GM18498 (cell line): ENCODE measurements around the gene AUNIP.
A peak's percentile ranks its signal among the peaks of the same experiment; 100 is the strongest.

Source experiments
- ATAC-seq: cut with Tn5 transposase; IDR thresholded peaks from one replicate; pipeline ENCODE4 v1.9.1; 2021; ENCODE audit warnings: mild to moderate bottlenecking, moderate library complexity; ENCODE audit not compliant: unreplicated experiment

The AUNIP gene

DNA sequence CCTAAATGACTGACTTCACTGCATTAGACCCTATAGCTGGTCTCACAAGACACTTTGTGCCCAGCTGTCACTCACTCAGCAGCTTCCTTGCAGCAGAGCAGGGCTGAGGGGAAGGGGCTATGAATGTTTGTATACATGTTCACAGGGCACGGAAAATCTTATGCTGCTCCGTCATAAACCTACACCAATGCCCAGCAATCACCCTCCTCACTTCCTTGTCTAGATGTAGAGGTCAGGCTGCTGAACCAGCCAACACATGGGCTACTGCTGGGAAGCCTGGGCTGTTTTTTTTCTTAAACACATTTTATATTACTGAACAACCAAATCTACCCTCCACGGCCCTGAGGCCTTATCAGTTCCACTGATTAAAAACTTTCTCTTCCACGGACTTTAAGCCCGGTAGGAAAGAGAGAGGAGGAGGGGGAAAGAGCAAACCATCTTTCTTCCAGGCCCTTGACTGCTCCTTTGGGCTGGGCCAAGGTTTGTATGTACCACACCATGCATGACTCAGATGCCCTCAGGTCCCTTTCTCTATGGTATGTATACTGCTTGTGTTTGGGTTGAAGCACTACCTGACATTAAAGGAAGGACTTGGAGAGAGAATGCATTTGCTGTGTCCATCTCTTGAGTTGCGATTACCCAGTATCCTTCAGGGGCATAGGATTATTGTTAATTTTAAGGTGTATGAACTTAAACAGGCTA, 26.8 kb downstream of the AUNIP start:
- ATAC-seq = no peak

DNA sequence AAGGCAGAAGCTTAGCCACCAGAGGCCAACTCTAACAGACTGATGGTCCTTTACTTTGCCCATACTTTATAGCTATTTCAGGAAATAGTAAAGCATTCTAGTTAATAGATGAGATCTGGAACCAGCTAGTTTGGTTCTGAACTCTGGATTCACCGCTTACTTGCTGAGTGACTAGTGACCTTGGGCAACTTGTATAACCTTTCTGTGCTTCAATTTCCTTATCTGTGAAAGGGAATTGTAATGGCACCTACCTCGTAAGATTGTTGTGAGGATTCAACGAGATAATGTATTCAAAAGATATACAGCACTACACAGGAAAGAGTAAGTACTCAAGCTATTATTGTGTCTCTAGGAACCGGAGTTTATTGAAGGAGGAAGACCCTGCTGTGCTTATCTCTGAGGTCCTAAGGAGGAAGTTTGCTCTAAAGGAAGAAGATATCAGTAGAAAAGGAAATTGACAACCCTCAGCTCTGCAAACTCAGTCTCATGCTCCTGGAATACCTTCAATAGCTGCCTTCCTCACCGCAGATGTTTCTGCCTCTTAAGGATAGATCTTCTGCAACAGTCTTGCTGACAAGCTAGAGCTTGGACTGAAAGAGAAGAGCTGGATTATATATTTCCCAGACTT, 27.6 kb downstream of the AUNIP start:
- no peak for ATAC-seq

DNA sequence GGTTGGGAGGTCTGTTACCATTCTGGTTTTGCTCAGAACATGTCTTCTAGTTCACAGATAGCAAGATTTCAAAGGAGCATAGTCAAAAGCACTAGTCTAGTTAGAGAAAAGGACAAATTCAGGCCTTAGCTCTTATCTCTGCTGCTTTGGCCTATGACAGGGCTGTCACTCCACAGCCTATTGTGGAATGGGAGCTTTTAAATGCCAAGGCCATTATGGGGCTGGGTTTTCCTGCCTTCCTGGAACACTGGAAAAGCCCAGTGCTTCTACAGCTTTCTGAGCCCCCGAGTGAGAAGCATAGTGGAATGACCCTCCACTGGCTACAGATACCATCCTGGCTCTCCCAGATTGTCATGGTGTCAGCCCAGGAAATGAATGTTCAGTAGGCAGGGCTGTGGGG, 30.2 kb downstream of the AUNIP start:
- no peak for ATAC-seq

DNA sequence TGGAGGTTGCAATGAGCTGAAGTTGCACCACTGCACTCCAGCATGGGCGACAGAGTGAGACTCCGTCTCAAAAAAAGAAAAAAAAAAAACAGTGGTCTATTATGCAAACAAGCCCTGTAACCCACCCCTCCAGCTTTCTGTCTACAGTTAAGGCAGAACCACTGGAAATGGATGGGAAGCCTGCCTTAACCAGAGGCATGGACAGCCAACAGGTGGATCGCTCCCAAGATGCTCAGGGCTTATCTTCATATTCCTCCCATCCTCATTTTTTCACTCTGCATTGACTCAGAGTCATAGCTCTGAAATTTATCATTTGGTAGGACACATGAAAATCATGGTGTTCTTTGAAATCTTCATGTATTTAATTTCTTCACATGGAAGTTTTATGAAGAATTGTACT, 30.8 kb downstream of the AUNIP start:
- ATAC-seq = no peak

DNA sequence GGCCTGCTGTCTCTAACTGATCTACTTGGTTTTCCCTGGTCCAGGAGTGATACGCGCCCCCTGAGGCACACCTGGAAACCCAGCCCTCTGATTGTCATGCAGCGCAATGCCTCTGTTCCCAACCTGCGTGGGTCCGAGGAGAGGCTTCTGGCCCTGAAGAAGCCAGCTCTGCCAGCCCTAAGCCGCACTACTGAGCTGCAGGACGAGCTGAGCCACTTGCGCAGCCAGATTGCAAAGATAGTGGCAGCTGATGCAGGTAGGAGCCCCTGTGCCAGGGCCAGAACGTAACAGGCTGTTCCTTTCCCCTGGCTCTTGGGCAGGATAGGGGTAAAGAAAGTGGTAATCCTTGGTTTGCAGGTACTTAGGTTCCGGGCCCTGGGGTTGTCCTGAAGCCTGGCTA, 32.7 kb downstream of the AUNIP start:
- ATAC-seq = no peak

DNA sequence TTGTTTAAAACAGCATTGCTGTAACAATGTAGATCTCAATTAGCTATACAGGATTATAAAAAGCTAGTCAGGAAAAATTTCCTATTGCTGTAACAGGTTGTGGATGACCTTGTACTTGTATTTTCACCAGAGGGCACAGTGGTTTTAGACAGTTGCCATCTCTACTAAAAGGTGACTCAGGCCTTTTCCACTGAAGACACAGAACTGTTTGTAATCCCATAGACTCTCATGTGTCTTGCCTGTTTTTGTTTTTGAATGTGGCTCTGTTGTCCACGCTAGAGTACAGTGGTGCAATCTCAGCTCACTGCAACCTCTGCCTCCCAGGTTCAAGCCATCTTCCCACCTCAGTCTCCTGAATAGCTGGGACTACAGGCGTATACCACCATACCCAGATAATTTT, 33.7 kb downstream of the AUNIP start:
- no peak for ATAC-seq

DNA sequence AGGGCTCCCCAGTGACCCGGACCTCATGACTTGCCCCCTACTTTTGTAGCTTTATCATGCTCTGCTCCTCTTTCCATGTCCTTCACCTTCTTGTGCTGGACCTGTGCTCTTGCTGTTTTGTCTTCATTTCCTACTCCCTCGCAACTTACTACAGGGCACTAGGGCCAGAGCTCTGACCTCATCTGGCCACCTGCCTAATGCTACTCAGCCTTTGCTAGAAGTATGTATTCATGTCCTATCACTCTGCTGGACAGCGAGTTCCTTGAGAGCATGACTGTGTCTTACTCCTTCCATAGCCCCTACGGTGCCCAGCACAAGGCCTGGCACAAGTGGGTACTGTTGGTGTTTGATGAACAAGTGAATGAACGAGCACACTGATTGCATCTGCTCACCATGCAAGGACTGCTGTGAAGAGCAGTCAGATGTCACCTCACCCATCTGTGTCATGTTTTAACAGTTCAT, 37.6 kb downstream of the AUNIP start:
- ATAC-seq = no peak

DNA sequence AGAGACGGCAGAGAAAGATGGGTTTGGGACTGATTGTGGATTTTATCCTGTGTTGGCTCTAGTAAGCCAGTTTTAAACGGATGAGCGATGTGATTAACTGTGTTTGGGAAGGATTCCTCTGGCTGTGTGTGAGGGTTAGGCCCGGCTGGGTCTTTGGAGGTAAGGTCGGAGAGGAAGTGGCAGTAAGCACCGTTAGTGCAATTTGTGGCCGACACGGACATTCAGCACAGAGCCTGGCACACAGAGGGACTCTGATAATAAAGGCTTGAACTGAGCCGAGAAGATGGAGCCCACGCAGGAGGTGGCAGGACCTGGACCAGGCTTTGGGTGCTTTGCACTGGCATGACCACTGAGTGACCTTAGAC, 38.2 kb downstream of the AUNIP start:
- no peak for ATAC-seq

DNA sequence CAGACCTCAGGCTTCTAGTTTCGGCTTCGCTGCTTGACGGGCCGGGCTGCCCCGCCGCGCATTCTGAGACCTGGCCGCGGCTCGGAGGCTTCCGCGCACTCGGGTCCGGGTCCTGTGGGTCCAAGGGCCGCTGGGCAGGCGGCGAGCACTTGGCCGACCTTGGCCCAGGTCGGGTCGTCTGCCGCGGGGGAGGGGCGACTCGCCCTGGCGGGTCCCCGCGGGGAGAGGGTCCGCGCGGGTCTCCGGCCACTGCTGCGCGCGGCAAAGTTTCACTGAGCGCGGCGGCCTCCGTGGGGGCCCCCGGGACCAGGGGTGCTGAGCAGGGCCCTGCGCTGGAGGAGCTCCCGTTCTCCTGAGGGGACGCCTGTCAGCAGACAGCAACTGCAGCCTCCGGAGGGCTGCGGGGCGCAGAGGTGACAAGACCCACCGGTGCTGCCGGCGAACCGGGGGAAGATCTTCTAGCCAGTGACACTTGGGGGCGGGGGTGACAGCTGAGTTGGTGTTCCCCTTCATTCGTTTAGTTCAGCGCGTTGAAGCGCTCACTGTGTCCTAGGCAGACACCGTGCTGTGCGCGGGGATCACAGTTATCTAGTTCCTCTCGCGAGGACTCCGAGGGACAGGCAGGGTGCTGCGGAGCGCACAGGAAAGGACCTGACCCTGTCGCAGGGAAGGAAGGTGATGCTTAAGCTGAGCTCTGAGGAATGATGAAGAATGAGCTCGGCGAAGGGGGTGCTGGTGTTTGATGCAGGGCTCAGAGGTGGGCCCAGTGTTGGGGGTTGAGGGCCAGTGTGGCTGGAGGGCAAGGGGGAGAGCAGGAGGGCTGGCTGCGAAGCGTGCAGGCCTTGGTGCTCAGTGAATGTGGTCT, 38.8 kb downstream of the AUNIP start:
- peak; percentile 55 for ATAC-seq

DNA sequence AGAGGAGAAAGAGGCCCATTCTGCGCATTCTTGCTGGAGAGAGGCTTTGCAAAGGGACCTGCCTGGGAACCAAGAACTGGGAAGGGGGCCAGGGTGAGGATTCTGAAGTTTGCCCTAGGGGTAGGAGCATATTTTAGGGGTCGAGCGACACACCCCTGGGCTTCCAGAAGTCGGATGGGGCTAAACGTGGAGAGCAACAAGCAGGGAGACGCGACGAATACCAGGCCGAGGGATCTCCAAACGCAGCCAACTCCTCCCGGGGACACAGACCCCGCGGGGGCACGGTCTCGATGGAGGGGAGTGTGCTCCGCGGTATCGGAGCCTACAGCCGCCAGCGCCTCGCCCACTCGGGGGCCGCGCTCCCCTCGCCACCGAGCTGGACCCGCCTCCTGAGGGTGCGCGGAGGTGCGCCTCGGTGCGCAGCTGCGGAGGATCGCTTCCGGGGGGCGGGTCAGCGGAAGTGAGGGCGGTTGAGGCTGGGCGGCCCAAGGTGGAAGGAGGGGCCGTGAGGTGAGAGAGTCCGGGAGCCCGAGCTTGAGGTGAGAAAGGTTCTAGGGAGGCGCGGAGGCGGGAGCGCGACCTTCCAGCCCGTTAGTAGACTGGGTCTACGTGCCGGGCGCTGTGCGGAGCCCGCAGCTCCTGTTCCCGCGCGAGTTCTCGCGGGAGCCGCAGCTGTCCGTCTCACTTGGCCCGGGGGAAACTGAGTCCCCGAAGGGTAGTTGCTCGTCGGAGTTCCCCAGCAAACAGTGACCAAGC, 39.6 kb downstream of the AUNIP start, which contains the start of gene MTFR1L:
Gene MTFR1L, plus strand, starts transcription at position 464 of the 756 bp plus-strand sequence. CDS start 3,151 bp downstream, outside the sequence.
- ATAC-seq = peak; percentile 84

DNA sequence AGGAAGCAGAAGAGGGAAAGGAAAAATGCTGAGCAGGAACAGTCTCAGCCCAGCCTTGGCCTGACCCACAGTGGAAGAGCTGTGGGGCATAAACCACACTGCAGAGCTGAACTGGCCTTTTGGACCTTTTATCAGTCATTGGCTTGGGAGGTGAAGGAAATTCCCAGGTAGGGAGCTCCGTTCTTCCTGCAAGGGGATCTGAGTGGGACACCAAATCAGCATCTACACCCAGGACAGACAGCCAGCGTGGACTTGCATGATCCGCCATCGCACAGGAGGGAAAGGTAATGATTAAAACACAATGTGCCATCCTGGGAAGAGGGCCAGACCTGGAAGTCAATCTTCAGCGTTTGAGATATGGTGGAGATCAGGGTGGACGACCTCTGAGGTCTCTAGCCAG, 40.7 kb downstream of the AUNIP start:
- ATAC-seq = no peak

DNA sequence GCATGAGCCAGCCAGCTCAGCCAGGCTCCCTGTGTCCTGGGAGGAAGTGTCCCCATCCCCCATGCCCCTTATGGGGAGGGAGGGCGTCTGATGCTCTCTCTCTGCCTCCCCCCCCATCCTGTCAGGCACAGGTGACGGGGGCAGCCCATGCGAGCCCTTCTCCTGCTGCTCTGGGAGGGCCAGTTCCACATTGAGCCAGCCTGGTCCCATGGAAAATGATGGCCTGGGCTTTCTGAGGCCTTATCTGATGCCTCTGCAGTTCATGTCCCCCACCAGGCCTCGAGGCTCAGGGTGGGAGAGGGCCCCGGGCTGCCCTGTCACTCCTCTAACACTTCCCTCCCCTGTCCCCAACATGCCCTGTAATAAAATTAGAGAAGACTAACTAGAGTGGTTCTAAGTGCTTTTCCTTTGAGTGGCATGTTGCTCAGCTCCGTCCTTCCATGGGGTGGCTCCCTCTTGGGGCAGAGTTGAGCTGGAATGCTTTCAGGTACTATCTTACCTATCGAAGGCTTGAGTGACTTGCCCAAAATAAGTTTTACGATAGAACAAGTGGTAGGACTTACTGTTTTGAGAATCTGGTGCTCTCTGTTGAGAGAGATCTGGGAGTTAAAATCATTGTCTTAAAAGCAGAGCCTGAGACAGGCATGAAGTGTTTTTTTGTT, 41.3 kb downstream of the AUNIP start:
- ATAC-seq = no peak

DNA sequence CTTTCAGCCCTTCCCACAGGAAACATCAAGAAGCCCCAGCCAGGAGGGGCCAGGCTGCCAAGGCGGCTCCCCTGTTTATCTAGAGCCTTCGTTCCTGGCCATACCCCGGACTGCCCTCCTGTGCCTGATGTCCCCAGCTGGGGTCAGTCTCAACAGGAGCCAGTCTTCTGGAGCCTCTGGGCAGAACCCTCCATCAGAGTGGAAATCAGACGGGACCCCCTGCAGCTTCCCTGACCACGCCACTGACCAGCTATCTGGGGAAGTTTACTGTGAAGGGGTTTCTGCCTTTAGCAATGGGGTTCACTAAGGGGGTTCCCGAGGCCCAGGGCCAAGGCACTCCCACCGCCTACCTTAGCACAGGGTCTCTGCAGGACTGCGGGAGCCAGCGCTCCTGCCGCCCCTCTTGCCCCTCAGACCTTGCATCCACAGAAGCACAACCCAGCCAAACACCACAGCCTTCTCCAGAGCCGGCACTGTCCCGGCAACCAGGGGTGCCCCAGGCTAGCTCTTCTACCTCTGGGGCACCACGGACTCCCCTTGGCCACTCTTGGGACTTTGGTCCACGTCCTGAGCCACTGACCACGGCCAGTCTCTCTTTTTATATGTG, 43.0 kb downstream of the AUNIP start:
- no peak for ATAC-seq

DNA sequence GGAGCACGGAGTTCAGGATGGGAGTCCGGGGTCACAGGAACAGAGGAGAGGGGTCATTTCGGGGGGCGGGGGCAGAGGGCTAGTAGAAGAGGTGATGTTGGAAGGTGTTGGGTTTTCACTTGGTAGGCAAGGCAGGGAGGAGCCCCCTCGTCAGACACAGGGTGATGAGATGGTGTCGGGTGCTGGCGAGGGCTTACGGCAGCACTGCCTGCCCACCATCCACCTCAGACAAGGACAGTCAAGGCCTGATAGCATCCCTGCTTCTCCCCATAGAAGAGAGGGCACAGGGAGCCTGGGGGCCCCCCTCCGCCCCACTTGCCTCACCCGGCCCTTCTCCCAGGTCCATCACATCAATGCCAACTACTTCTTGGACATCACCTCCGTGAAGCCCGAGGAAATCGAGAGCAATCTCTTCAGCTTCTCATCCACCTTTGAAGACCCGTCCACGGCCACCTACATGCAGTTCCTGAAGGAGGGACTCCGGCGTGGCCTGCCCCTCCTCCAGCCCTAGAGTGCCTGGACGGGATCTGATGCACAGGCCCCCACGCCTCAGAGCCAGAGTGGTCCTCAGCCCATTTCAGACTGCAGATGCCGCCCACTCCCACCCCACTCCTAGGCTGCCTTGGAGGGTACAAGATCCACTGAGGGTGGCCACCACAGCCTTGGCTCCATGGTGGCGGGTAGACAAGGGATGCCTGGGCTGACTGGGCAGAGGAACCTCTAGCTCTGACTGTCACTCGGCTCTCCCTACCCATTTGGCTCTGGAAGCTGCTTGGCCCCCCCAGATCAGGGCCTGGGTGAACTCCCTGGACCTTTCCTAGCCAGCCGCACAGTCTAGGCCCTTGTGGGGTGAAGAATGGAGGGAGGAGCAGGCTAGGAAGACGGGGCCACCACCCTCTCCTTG, 43.8 kb downstream of the AUNIP start:
- no peak for ATAC-seq

DNA sequence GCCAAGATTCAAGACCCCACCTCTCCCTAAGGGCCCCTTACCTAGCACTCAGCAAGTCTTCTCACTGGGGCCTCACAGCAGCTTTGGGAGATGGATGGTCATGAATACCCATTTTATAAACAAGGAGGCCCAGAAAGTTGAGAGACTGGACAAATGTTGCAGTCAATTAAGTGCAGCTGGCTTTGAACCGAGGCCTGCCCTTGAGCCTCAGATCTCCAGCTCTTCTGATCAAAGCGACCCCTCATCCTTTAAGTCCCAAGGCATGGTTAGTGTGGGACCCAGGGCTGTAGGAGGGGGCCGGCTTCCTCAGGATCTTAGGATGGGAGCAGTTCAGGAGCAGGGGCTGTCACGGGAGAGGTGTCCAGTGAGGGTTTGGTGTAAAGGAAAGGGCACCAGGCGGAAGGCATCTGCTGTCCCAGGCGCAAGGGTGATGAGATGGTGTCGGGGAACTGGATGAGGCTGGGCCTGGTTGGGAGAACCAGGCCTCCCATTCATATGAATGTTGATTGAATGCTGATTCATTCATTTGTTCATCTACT, 44.6 kb downstream of the AUNIP start:
- no peak for ATAC-seq

DNA sequence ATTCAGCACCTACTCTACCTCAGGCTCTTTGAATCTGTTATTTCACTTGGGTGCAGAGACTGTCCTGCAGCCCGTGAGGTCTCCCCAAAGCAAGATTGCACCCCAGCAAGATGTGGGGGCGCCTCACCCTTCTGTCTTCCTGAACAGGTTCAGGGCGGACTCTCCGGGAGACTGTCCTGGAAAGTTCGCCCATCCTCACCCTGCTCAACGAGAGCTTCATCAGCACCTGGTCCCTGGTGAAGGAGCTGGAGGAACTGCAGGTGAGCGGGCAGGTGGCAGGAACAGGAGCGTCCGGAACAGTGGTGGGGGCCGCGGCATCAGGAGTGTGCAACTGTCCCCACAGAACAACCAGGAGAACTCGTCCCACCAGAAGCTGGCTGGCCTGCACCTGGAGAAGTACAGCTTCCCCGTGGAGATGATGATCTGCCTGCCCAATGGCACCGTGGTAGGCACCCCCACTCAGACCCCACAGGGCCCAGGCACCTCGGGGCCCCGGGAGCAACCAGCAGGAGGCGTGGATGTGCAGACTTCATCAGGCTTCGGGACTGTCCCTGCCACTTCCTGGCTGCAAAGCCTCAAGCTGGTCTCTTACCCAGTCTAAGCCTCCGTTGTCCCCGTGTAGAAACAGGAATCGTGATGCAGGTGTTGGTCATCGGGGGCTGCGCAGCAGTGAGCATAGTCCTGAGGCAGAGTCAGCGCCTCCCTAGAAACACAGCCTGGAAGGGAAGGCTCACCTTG, 45.4 kb downstream of the AUNIP start:
- no peak for ATAC-seq

DNA sequence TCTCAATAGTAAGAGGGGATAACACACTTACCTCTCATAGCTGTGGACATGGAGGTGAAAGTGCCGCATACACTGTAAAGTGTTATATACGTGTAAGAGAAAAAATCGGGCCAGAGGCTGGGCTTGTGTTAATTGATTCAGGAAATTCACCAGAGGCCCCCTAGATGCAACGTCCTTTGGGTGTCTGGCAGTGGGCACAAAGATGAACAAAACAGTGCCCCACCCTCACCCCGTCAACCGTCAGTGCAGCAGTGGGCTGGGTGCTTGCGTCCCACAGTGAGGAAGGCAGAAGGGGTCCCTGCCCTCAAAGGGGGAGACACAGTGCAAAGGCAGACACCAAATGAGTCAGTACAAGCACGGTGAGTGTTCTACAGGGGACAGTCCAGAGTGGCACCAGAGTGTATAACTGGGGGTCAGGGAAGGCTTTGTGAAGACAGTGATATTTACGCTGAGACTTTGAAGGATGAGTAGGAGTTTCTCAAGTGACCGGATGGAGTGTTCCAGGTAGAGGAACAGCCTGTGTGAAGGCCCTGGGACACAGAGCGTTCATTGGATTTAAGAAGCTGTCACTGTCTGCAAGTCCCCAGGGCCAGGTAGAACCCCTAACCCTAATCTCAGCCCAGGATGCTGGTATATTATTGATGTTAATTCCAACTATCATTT, 46.1 kb downstream of the AUNIP start:
- ATAC-seq = no peak
